Prostate gland (tissue), 2 donors: ENCODE data around the gene G2E3.

ENCODE experiments used
- CTCF ChIP-seq, 4 experiments: fragments of 200-600 bp in 2 of 4; fragments of 450-650 bp in 2 of 4; sonication (generic) in 2 of 4; IDR thresholded peaks; 1 replicate in 3 of 4; 2 replicates in 1 of 4; pipeline ENCODE4 v1.5.1; 2016 to 2019; ENCODE audit warnings: antibody characterized with exemption in 4 of 4, mild to moderate bottlenecking in 2 of 4, moderate library complexity in 2 of 4
- POLR2A ChIP-seq: fragments of 450-650 bp; IDR thresholded peaks from one replicate; pipeline ENCODE4 v1.6.1; 2016; ENCODE audit warnings: antibody characterized with exemption, mild to moderate bottlenecking
- POLR2AphosphoS5 ChIP-seq: sonication (generic); formaldehyde crosslinking; IDR thresholded peaks from one replicate; pipeline ENCODE4 v1.6.1; 2017; ENCODE audit warnings: antibody characterized with exemption

DNA sequence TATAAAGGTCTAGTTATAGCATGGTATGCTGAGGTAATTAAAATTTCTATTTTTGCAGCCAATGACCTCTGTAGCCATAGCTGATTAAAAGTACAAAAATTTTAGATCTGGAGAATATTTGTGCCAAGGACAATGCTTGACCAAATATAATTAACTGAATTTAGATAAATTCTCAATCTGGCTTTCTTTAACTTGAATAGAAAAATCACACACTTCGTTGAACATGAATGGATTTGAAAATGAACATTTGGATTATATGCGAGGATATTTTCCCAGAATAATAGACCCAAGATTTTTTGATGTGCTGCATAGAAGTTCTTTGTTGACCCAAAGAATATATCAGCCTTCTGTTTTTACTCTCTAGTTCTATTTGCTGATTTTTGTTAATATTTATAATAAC lies 38.4 kb upstream of the G2E3 start:
- no peak for TF ChIP-seq CTCF (IDR thresholded peaks at IDR 0.05)
- TF ChIP-seq POLR2A, result no peak
- no peak for TF ChIP-seq POLR2AphosphoS5
